ENCODE data around the gene PPP2R2C.
A peak's percentile ranks its signal among the peaks of the same experiment; 100 is the strongest.

PPP2R2C gene

DNA sequence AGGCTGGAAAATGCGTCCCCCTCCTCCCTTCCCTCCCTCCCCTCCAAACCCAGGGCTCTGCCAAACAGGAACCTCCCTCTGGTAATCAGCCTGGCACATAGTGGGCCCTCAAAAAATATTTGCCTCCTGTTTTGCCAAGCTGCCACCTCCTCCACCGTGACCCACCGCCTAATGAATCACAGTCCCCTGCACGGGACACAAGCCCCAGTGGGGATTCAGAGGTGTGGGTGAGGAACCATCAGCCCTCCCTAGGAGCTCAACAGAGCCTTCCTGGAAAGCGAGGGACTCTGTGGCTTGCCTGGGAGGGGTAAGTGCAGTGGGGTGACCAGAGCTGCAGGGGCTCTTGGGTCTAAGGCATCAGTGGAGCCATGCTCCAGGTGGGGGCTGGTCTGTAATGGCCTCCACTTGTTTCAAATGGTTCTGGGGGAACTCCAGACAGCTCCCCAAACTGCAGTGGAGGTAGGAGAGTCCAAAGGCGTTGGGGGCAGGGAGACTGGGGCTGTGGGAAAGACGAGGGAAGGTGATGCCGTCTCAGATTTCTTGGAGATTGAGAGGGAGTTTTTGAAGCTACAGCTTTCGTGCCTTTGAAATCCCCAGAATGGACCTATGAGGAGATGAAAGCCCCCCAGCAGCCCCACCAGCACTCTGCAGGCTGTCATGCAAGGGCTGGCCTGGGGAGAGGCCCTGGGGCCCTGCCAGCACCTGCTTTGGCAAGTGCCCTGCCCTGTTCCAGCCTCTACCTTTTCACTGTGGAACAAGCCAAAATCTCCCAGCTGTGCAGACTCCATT is 1.0 kb upstream of the PPP2R2C start:
- H3K9me3 ChIP-seq (ENCODE audit: insufficient read depth, low read length), result no peaks in the 10 kb centered on the region
- H3K9ac ChIP-seq (ENCODE audit: insufficient read length, low read depth), result no peak overlapping the region
- H3K36me3 ChIP-seq (ENCODE audit: insufficient read depth, insufficient read length, low read length), result no peaks in the 10 kb centered on the region
- peaks cover 56% of the 10 kb centered on the region for H3K27me3 ChIP-seq (ENCODE audit: insufficient read depth, insufficient read length)
- DNase-seq (ENCODE audit: low read depth, low spot score), result no peak
- TF ChIP-seq ZNF274 (IDR thresholded peaks at IDR 0.05; ENCODE audit: low read depth, low read length) (no peak), YY1 (IDR thresholded peaks at IDR 0.05; ENCODE audit: insufficient read depth, insufficient read length) (no peak)
- no peak overlapping the region for H3K4me3 ChIP-seq (ENCODE audit: insufficient read length, low read depth)
- peaks cover 12% of the 10 kb centered on the region for H3K4me1 ChIP-seq (ENCODE audit: insufficient read depth, insufficient read length)

GRCh38 chr4:6472008-6472386 is 417 bp downstream of the PPP2R2C start:
- DNase-seq (ENCODE audit: low read depth, low spot score), result no peak
- H3K9me3 ChIP-seq (ENCODE audit: insufficient read depth, low read length), result no peaks in the 10 kb centered on the region
- peak overlapping the region; percentile 67 for H3K4me3 ChIP-seq (ENCODE audit: insufficient read length, low read depth)
- peaks cover 71% of the 10 kb centered on the region for H3K27me3 ChIP-seq (ENCODE audit: insufficient read depth, insufficient read length)
- peaks cover 12% of the 10 kb centered on the region for H3K4me1 ChIP-seq (ENCODE audit: insufficient read depth, insufficient read length)
- TF ChIP-seq ZNF274 (IDR thresholded peaks at IDR 0.05; ENCODE audit: low read depth, low read length) (no peak), SUZ12 (IDR thresholded peaks at IDR 0.05; ENCODE audit: extremely low read depth, insufficient read depth, insufficient read length) (no peak), YY1 (IDR thresholded peaks at IDR 0.05; ENCODE audit: insufficient read depth, insufficient read length) (no peak)
- H3K9ac ChIP-seq (ENCODE audit: insufficient read length, low read depth), result peak overlapping the region; percentile 46
- H3K36me3 ChIP-seq (ENCODE audit: insufficient read depth, insufficient read length, low read length), result no peaks in the 10 kb centered on the region

DNA sequence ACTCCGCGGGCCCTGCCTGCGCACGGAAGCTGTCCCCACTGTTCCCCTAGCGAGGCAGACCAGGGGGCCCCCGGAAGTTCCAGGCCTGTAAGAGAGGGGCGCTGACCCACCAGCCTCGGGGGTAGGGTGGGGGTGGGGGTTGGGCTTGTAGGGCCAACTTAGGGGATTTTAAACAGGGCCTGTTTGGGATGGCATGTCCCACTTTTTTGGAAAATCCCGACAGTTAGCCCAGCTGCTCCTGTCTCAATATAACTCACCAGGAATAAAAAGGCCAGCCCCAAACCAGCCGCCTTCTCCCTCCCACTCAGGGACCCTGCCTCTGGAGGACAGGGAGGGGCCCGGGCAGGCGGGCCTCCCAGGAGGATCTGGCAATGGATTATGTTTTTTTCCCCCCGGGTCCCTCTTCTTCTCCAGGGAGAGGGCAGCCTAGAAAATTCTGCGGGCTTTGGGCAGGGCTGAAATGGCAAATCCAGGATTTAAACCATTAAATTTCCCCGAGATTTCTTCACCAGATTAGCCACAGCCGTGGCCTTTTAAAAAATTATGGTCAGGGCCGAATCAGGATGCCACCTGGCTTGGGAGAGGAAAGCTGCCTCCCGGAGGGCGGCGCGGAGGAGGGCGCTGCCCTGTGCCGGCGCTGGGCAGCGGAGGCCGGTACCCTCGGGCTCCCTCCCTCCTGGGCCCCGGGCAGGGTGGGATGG is 957 bp downstream of the PPP2R2C start:
- Histone ChIP-seq H3K9ac (ENCODE audit: insufficient read length, low read depth) (peak overlapping the region; percentile 81), H3K4me3 (ENCODE audit: insufficient read length, low read depth) (peak overlapping the region; percentile 62), H3K4me1 (ENCODE audit: insufficient read depth, insufficient read length) (peaks cover 12% of the 10 kb centered on the region), H3K9me3 (ENCODE audit: insufficient read depth, low read length) (no peaks in the 10 kb centered on the region), H3K27me3 (ENCODE audit: insufficient read depth, insufficient read length) (peaks cover 75% of the 10 kb centered on the region), H3K36me3 (ENCODE audit: insufficient read depth, insufficient read length, low read length) (no peaks in the 10 kb centered on the region)
- TF ChIP-seq YY1 (IDR thresholded peaks at IDR 0.05; ENCODE audit: insufficient read depth, insufficient read length) (no peak), ZNF274 (IDR thresholded peaks at IDR 0.05; ENCODE audit: low read depth, low read length) (no peak), SUZ12 (IDR thresholded peaks at IDR 0.05; ENCODE audit: extremely low read depth, insufficient read depth, insufficient read length) (no peak)
- no peak for DNase-seq (ENCODE audit: low read depth, low spot score)

DNA sequence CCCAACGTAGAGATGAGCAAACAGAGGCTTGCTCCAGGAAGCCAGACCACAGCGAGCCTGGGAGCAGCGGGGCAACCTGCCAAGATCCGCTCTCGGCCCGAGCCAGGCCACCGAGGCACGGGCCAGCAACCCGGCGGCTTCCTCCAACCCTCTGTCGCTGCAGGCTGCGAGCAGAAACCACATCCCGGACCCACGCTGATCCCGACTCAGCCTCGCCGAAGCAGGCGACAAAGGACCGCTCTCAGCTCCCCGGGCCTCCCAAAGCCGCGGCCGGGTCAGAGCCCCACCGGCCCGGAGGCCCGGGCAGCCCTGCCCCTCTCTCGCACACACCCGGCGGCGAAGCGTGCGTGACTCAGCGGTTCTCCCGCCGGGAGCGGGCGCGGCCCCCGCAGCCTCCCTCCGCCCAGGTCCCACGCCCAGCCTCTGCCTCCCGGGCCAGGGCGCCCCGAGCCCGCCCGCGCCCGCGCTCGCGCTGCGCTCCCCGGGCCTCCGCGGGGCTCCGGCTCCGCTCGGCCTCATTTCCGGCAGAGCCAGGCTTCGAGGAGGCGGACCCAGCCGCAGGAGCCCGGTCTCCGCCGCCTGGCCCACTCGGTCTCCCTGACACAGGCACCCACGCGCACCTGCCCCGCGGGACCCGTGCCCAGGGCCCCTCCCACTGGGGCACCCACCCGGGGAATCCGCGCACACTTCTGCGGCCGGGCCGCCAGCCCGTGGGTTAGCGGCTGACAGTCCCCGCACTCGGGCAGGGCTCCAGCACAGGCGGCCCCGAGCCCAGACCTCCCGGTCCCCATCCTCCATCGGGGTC is 1.7 kb downstream of the PPP2R2C start:
- no peak for DNase-seq (ENCODE audit: low read depth, low spot score)
- Histone ChIP-seq H3K36me3 (ENCODE audit: insufficient read depth, insufficient read length, low read length) (no peaks in the 10 kb centered on the region), H3K4me3 (ENCODE audit: insufficient read length, low read depth) (peak overlapping the region; percentile 62), H3K9me3 (ENCODE audit: insufficient read depth, low read length) (no peaks in the 10 kb centered on the region), H3K4me1 (ENCODE audit: insufficient read depth, insufficient read length) (peaks cover 12% of the 10 kb centered on the region), H3K9ac (ENCODE audit: insufficient read length, low read depth) (peak overlapping the region; percentile 81), H3K27me3 (ENCODE audit: insufficient read depth, insufficient read length) (peaks cover 80% of the 10 kb centered on the region)
- TF ChIP-seq YY1 (IDR thresholded peaks at IDR 0.05; ENCODE audit: insufficient read depth, insufficient read length), result no peak
- TF ChIP-seq ZNF274 (IDR thresholded peaks at IDR 0.05; ENCODE audit: low read depth, low read length), result no peak
- no peak for TF ChIP-seq SUZ12 (IDR thresholded peaks at IDR 0.05; ENCODE audit: extremely low read depth, insufficient read depth, insufficient read length)

GRCh38 chr4:6469898-6470501 is 2.4 kb downstream of the PPP2R2C start:
- peak overlapping the region; percentile 62 for H3K4me3 ChIP-seq (ENCODE audit: insufficient read length, low read depth)
- H3K9ac ChIP-seq (ENCODE audit: insufficient read length, low read depth), result peak overlapping the region; percentile 81
- no peaks in the 10 kb centered on the region for H3K36me3 ChIP-seq (ENCODE audit: insufficient read depth, insufficient read length, low read length)
- DNase-seq (ENCODE audit: low read depth, low spot score), result no peak
- H3K27me3 ChIP-seq (ENCODE audit: insufficient read depth, insufficient read length), result peaks cover 77% of the 10 kb centered on the region
- H3K9me3 ChIP-seq (ENCODE audit: insufficient read depth, low read length), result no peaks in the 10 kb centered on the region
- peaks cover 12% of the 10 kb centered on the region for H3K4me1 ChIP-seq (ENCODE audit: insufficient read depth, insufficient read length)
- TF ChIP-seq ZNF274 (IDR thresholded peaks at IDR 0.05; ENCODE audit: low read depth, low read length), result no peak
- TF ChIP-seq SUZ12 (IDR thresholded peaks at IDR 0.05; ENCODE audit: extremely low read depth, insufficient read depth, insufficient read length), result no peak
- no peak for TF ChIP-seq YY1 (IDR thresholded peaks at IDR 0.05; ENCODE audit: insufficient read depth, insufficient read length)

DNA sequence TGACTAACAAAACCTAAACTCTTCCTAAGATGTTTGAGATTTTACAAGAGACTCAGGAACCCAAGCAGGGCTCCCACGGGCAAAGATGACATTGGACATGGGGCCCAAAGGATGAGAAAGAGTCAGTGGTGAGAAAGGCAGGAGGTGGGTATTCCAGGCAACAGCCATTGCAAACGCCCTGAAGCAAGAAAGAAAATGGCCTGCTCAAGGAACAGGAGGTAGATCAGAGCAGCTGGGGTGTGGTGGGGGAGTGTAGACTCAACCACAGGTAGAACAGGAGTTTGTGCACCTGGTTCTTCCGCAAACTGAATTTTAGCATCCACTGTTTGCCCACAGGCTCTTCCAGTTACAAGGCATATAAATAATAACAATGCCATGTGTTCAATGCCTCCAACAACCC is 3.3 kb downstream of the PPP2R2C start:
- Histone ChIP-seq H3K36me3 (ENCODE audit: insufficient read depth, insufficient read length, low read length) (no peaks in the 10 kb centered on the region), H3K9me3 (ENCODE audit: insufficient read depth, low read length) (no peaks in the 10 kb centered on the region), H3K9ac (ENCODE audit: insufficient read length, low read depth) (no peak overlapping the region), H3K27me3 (ENCODE audit: insufficient read depth, insufficient read length) (peaks cover 77% of the 10 kb centered on the region), H3K4me1 (ENCODE audit: insufficient read depth, insufficient read length) (peaks cover 9% of the 10 kb centered on the region), H3K4me3 (ENCODE audit: insufficient read length, low read depth) (no peak overlapping the region)
- no peak for DNase-seq (ENCODE audit: low read depth, low spot score)
- TF ChIP-seq YY1 (IDR thresholded peaks at IDR 0.05; ENCODE audit: insufficient read depth, insufficient read length), result no peak
- no peak for TF ChIP-seq ZNF274 (IDR thresholded peaks at IDR 0.05; ENCODE audit: low read depth, low read length)
- TF ChIP-seq SUZ12 (IDR thresholded peaks at IDR 0.05; ENCODE audit: extremely low read depth, insufficient read depth, insufficient read length), result no peak

All from NT2/D1 (cell line).